Body of pancreas (tissue), 4 donors: Measurements from ENCODE around the gene CHCHD10. TPM values are rescaled to one million over a fixed set of nuclear protein-coding genes. Genes with fewer than 3 reads are reported as not detected.
"Not testable (repeated sequence)": the region's sequence is repeated elsewhere in the genome, so short reads cannot be mapped to it uniquely, and the experiment has no call there.

Experiments
- ATAC-seq: fragments of 150-250 bp; one replicate; pipeline ENCODE4 v1.9.1; 2016
- DNase-seq, 4 donors: peaks; one replicate each; pipeline ENCODE4 v3.0.0-alpha.2; 2019
- H3K27ac ChIP-seq, 4 donors: fragments of 200-600 bp; sonication (generic); 1 replicate in 3 of 4; 2 replicates in 1 of 4; pipeline versions ENCODE4 v1.5.1 to v1.6.1; 2016 to 2019; ENCODE audit warnings: mild to moderate bottlenecking in 1 of 4, mixed read lengths in 1 of 4, moderate library complexity in 1 of 4
- H3K27me3 ChIP-seq, 2 donors: fragments of 200-600 bp; sonication (generic); one replicate each; pipeline ENCODE4 v1.6.0; 2016; ENCODE audit warnings: mild to moderate bottlenecking in 1 of 2
- H3K36me3 ChIP-seq, 2 donors: fragments of 200-600 bp; sonication (generic); replicated peaks in 1 of 2; 2 replicates each; pipeline ENCODE4 v1.5.1; 2016; ENCODE audit warnings: low read depth in 2 of 2; ENCODE audit not compliant: insufficient read depth in 1 of 2
- H3K4me1 ChIP-seq: fragments of 200-600 bp; sonication (generic); one replicate; pipeline ENCODE4 v1.6.0; 2016
- H3K4me3 ChIP-seq, 2 donors: fragments of 200-600 bp; sonication (generic); 1 replicate in 1 of 2; 2 replicates in 1 of 2; pipeline ENCODE4 v1.5.1; 2016 to 2019
- H3K9me3 ChIP-seq, 3 donors: fragments of 200-600 bp; sonication (generic); 1 replicate in 2 of 3; 2 replicates in 1 of 3; pipeline ENCODE4 v1.5.1; 2016
- POLR2A ChIP-seq, 3 donors: fragments of 450-650 bp; IDR thresholded peaks; one replicate each; pipeline ENCODE4 v1.6.1; 2016; ENCODE audit warnings: antibody characterized with exemption in 3 of 3, mild to moderate bottlenecking in 2 of 3
- WGBS, 2 donors: methylation state at CpG; one replicate each; pipeline ENCODE4 v1.1.5; 2017; 5-methylcytosine and 5-hydroxymethylcytosine counted together
- intact Hi-C: fragments of 100-400 bp; cut with DNase I; formaldehyde crosslinking; loops from one replicate; pipeline ENCODE4 v1.15.1; 2023
- total RNA-seq, 2 donors: library from RNA; depleted of rRNA; stranded (reverse); fragments of >200 nt; gene quantifications; one replicate each; pipeline ENCODE4 v1.1.0, GENCODE V29; 2016
- TF ChIP-seq, protein P1 (sequence below), 7 experiments: fragments of 450-650 bp in 4 of 7; fragments of 200-600 bp in 3 of 7; sonication (generic) in 3 of 7; IDR thresholded peaks; one replicate each; pipeline ENCODE4 v1.5.1; 2016 to 2019; ENCODE audit warnings: antibody characterized with exemption in 7 of 7

CHCHD10 gene
- total RNA-seq, 2 donors from 2014 or later = 18.2 to 116 TPM

DNA sequence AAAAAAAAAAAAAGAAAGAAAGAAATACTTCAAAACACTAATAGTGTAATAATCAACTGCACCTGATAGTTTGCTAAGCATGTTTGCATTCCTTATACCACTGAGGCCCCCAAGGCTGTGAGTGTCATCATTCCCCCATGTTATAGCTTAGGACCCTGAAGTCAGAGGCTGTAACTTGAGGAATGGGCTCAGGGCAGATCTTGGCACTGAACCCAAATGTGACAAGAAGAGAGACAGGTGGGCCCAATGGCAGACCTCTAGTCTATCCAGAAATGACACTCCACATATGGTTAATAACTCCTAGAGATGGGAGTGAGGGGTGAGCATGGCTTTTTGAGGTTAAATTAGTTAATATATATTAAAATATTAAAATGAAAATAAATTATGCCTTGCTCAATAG lies 30.1 kb downstream of the CHCHD10 start:
- DNase-seq (no peak), ATAC-seq (no peak)
- Histone ChIP-seq H3K36me3 (no peaks in the 10 kb centered on the region), H3K4me1 (no peaks in the 10 kb centered on the region), H3K27ac (no peak overlapping the region), H3K9me3 (no peaks in the 10 kb centered on the region), H3K4me3 (no peak overlapping the region), H3K27me3 (no peaks in the 10 kb centered on the region)
- intact Hi-C loops = no loop called here
- TF ChIP-seq, protein P1, sequence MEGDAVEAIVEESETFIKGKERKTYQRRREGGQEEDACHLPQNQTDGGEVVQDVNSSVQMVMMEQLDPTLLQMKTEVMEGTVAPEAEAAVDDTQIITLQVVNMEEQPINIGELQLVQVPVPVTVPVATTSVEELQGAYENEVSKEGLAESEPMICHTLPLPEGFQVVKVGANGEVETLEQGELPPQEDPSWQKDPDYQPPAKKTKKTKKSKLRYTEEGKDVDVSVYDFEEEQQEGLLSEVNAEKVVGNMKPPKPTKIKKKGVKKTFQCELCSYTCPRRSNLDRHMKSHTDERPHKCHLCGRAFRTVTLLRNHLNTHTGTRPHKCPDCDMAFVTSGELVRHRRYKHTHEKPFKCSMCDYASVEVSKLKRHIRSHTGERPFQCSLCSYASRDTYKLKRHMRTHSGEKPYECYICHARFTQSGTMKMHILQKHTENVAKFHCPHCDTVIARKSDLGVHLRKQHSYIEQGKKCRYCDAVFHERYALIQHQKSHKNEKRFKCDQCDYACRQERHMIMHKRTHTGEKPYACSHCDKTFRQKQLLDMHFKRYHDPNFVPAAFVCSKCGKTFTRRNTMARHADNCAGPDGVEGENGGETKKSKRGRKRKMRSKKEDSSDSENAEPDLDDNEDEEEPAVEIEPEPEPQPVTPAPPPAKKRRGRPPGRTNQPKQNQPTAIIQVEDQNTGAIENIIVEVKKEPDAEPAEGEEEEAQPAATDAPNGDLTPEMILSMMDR (IDR thresholded peaks at IDR 0.05) = no peak
- TF ChIP-seq POLR2A (IDR thresholded peaks at IDR 0.05) = no peak

DNA sequence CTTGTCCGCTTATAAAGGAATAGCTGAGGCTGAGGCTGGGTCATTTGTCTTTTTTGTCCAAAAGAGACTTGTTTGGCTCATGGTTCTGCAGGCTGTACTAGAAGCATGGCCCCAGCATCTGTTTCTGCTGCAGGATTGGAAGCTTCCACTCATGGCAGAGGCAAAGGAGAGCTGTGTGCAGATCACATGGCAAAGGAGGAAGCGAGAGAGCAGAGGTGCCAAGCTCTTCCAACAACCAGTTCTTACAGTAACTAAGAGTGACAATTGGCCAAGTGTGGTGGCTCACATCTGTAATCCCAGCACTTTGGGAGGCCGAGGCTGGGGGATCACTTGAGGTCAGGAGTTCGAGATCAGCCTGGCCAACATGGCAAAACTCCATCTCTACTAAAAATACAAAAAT lies 39.7 kb downstream of the CHCHD10 start:
- H3K27me3 ChIP-seq, DNase-seq, H3K4me3 ChIP-seq, H3K9me3 ChIP-seq, H3K36me3 ChIP-seq, intact Hi-C loops, H3K27ac ChIP-seq, H3K4me1 ChIP-seq, ATAC-seq: not testable (repeated sequence)
- 77 to 84% methylated on average over 4 of the region's 4 CpGs for WGBS, 2 donors

DNA sequence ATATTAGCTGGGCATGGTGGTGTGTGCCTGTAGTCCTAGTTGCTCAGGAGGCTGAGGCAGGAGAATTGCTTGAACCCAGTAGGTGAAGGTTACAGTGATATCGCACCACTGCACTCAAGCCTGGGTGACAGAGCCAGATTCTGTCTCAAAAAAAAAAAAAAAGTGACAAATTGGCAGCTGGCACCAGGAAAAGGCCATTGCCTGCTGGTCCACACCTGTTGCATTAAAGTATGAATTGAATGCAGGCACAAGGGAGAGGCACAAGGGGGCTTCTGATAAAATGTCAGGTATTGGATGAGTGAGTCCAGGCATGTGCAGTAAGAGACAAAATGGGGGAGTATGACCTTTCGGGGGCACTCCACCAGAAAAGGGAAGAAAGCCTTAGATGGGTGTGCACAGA lies 45.0 kb downstream of the CHCHD10 start:
- Histone ChIP-seq H3K27me3 (no peaks in the 10 kb centered on the region), H3K4me3 (no peak overlapping the region), H3K27ac (no peak overlapping the region), H3K9me3 (no peaks in the 10 kb centered on the region), H3K4me1 (no peaks in the 10 kb centered on the region), H3K36me3 (no peaks in the 10 kb centered on the region)
- 54 to 63% methylated on average over 2 of the region's 2 CpGs for WGBS, 2 donors
- no peak for TF ChIP-seq POLR2A (IDR thresholded peaks at IDR 0.05)
- TF ChIP-seq, protein P1 (IDR thresholded peaks at IDR 0.05) = no peak
- DNase-seq (no peak), ATAC-seq (no peak)
- intact Hi-C loops = no loop called here

DNA sequence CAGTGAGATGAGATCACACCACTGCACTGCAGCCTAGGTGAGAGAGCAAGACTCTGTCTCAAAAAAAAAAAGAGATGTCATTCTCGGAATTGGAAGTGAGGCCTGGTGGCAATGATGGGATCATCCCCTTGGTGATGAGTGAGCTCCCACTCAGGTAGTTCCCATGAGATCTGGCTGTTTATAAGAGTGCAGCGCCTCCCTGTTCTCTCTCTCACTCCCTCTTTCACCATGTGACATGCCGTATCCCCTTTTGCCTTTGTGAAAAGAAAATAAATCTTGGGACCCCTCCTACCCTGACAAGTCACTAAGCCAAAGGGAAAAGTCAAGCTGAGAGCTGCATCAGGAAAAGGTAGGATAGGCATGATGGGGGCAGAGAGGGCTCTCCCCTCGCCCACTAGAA lies 45.6 kb downstream of the CHCHD10 start:
- no peak overlapping the region for H3K27ac ChIP-seq
- ATAC-seq (no peak), DNase-seq (no peak)
- peaks cover 4% of the 10 kb centered on the region for H3K4me1 ChIP-seq
- no peaks in the 10 kb centered on the region for H3K27me3 ChIP-seq
- no peak for TF ChIP-seq POLR2A (IDR thresholded peaks at IDR 0.05)
- TF ChIP-seq, protein P1 (IDR thresholded peaks at IDR 0.05) = no peak
- WGBS, 2 donors = 78 to 88% methylated on average over 4 of the region's 4 CpGs
- intact Hi-C loops = no loop called here
- no peaks in the 10 kb centered on the region for H3K36me3 ChIP-seq
- no peak overlapping the region for H3K4me3 ChIP-seq
- no peaks in the 10 kb centered on the region for H3K9me3 ChIP-seq

DNA sequence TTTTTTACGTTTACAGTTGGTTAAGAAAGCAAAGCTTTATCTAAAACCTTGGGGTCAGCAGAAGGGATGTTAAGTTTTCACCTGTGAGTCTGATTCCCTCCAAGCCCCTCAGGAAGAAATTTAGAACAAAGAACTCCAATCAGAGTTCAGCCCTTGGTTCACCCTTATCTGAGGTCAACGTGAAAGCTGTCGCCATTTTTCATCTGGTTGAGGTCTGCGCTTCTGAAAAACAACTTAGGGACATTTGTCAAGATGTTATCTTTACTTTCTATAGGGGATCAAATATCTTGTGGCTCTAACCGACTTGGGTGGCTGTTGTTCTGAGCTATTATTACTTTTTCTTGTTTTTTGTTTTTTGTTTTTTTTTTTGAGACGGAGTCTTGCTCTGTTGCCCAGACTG lies 46.9 kb downstream of the CHCHD10 start:
- WGBS, 2 donors = 49 to 53% methylated on average over 6 of the region's 6 CpGs

DNA sequence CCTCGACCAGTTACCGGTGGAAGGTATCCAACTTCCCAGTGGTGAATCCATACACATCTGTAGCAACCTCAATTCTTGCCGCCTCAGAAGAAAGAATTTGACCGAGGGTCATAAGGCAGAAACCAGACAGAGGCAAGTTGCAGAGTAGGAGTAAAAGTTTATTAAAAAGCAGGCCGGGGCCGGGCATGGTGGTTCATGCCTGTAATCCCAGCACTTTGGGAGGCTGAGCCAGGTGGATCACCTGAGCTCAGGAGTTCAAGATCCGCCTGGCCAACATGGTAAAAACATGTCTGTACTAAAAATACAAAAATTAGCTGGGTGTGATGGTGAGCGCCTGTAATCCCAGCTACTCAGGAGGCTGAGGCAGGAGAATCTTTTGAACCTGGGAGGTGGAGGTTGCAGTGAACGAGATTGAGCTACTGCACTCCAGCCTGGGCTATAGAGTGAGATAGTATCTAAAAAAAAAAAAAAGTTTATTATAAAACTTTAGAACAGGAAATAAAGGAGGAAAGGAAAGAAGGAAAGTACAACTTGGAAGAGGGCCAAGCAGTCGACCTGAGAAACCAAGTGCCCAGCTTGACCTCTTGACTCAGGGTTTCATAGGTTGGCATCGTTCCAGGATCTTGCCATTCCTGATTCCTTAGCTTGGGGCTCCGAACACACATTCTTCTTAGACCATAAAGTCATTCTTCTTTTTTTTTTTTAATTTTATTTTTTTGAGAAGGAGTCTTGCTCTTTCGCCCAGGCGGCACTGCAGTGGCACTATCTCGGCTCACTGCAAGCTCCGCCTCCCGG lies 49.2 kb downstream of the CHCHD10 start:
- no peak for TF ChIP-seq POLR2A (IDR thresholded peaks at IDR 0.05)
- TF ChIP-seq, protein P1 (IDR thresholded peaks at IDR 0.05) = no peak
- Histone ChIP-seq H3K27me3 (no peaks in the 10 kb centered on the region), H3K4me3 (no peak overlapping the region), H3K4me1 (peaks cover 19% of the 10 kb centered on the region), H3K27ac (no peak overlapping the region), H3K36me3 (no peaks in the 10 kb centered on the region), H3K9me3 (no peaks in the 10 kb centered on the region)
- ATAC-seq (no peak), DNase-seq (no peak)
- WGBS, 2 donors = 85 to 86% methylated on average over 17 of the region's 17 CpGs
- intact Hi-C loops = no loop called here

More for the DNA sequence above, 46.9 kb downstream of the CHCHD10 start:
- no peaks in the 10 kb centered on the region for H3K9me3 ChIP-seq
- intact Hi-C loops = no loop called here
- no peak overlapping the region for H3K4me3 ChIP-seq
- peaks cover 10% of the 10 kb centered on the region for H3K4me1 ChIP-seq
- H3K27ac ChIP-seq = no peak overlapping the region
- H3K27me3 ChIP-seq = no peaks in the 10 kb centered on the region
- no peak for TF ChIP-seq POLR2A (IDR thresholded peaks at IDR 0.05)
- H3K36me3 ChIP-seq = no peaks in the 10 kb centered on the region
- no peak for ATAC-seq
- DNase-seq = no peak
